WTC11 (cell line): Measurements from ENCODE around the gene OTOS. TPM values are rescaled to one million over a fixed set of nuclear protein-coding genes. Genes with fewer than 3 reads are reported as not detected.

Experiments used
- ATAC-seq: fragments of 200-7000 bp; cut with Tn5 transposase; 2 replicates; pipeline ENCODE4 v1.10.0; 2021; ENCODE audit warnings: mild to moderate bottlenecking, moderate library complexity
- CTCF ChIA-PET: fragments of 300-600 bp; sonication (Branson Sonifier 250); formaldehyde crosslinking; loops from one replicate; lab custom pipeline; 2021; ENCODE audit warnings: antibody characterized with exemption; lab: Charles Lee
- POLR2A ChIA-PET: fragments of 350-600 bp; sonication (Branson Sonifier 250); formaldehyde crosslinking; loops from one replicate; lab custom pipeline; 2021; ENCODE audit warnings: antibody characterized with exemption; lab: Charles Lee
- DNase-seq: peaks from one replicate; pipeline ENCODE4 v3.0.0; 2021; ENCODE audit warnings: low spot score
- H3K27ac Mint-ChIP-seq: 2 replicates; pipeline ENCODE4 v1.8.0; 2021; ENCODE audit warnings: mixed read lengths
- H3K27me3 Mint-ChIP-seq: 2 replicates; pipeline ENCODE4 v1.8.0; 2021; ENCODE audit warnings: low read depth, mild to moderate bottlenecking, moderate library complexity, mixed read lengths
- H3K36me3 Mint-ChIP-seq: 2 replicates; pipeline ENCODE4 v1.8.0; 2021; ENCODE audit warnings: mixed read lengths
- H3K4me1 Mint-ChIP-seq: 2 replicates; pipeline ENCODE4 v1.8.0; 2022; ENCODE audit warnings: mixed read lengths
- H3K4me3 Mint-ChIP-seq: 2 replicates; pipeline ENCODE4 v1.8.0; 2021; ENCODE audit warnings: mild to moderate bottlenecking, moderate library complexity, mixed read lengths
- H3K9me3 Mint-ChIP-seq: 2 replicates; pipeline ENCODE4 v1.8.0; 2021; ENCODE audit warnings: mixed read lengths
- AFF4 ChIP-seq: sonication (generic); formaldehyde crosslinking; IDR thresholded peaks from 2 replicates; pipeline ENCODE4 v1.8.1; 2023; ENCODE audit warnings: mild to moderate bottlenecking, missing genetic modification reagents, borderline replicate concordance
- CREM ChIP-seq: sonication (generic); formaldehyde crosslinking; IDR thresholded peaks from 2 replicates; pipeline ENCODE4 v1.8.1; 2022; ENCODE audit warnings: mild to moderate bottlenecking, missing genetic modification reagents, moderate library complexity
- E2F5 ChIP-seq: sonication (generic); formaldehyde crosslinking; IDR thresholded peaks from 2 replicates; pipeline ENCODE4 v1.8.1; 2022; ENCODE audit warnings: mild to moderate bottlenecking, moderate library complexity, missing genetic modification reagents
- IRF2 ChIP-seq: sonication (generic); formaldehyde crosslinking; IDR thresholded peaks from 2 replicates; pipeline ENCODE4 v1.8.0; 2022; ENCODE audit warnings: low read depth, missing genetic modification reagents, borderline replicate concordance
- MXD4 ChIP-seq: fragments of 250-450 bp; sonication (Bioruptor Pico); IDR thresholded peaks from 2 replicates; pipeline ENCODE4 v1.8.0; 2021; ENCODE audit warnings: mild to moderate bottlenecking, moderate library complexity, borderline replicate concordance
- NFATC4 ChIP-seq: fragments of 250-450 bp; sonication (Bioruptor Pico); IDR thresholded peaks from 2 replicates; pipeline ENCODE4 v1.9.0; 2021; ENCODE audit warnings: mild to moderate bottlenecking
- NFE2L1 ChIP-seq: sonication (generic); formaldehyde crosslinking; IDR thresholded peaks from 2 replicates; pipeline ENCODE4 v1.8.1; 2023; ENCODE audit warnings: missing genetic modification reagents
- OVOL2 ChIP-seq: fragments of 250-450 bp; sonication (Bioruptor Pico); IDR thresholded peaks from 2 replicates; pipeline ENCODE4 v1.9.0; 2021; ENCODE audit warnings: mild to moderate bottlenecking, borderline replicate concordance
- PRDM15 ChIP-seq: sonication (generic); formaldehyde crosslinking; IDR thresholded peaks from 2 replicates; pipeline ENCODE4 v1.8.0; 2022; ENCODE audit warnings: missing genetic modification reagents
- RELA ChIP-seq: sonication (generic); formaldehyde crosslinking; IDR thresholded peaks from 2 replicates; pipeline ENCODE4 v1.8.1; 2022; ENCODE audit warnings: missing genetic modification reagents, mild to moderate bottlenecking, borderline replicate concordance
- SMAD3 ChIP-seq: sonication (generic); formaldehyde crosslinking; IDR thresholded peaks from 2 replicates; pipeline ENCODE4 v1.8.0; 2022; ENCODE audit warnings: missing genetic modification reagents, mild to moderate bottlenecking, borderline replicate concordance
- TP53 ChIP-seq: sonication (generic); formaldehyde crosslinking; IDR thresholded peaks from 2 replicates; pipeline ENCODE4 v1.8.1; 2023; ENCODE audit warnings: mild to moderate bottlenecking, missing genetic modification reagents
- total RNA-seq: library from RNA; stranded (reverse); gene quantifications from 3 replicates; pipeline ENCODE4 v1.2.3, GENCODE V29; 2021
- TF ChIP-seq, protein P1 (sequence below): sonication (generic); formaldehyde crosslinking; IDR thresholded peaks from 2 replicates; pipeline ENCODE4 v1.8.1; 2023; ENCODE audit warnings: mild to moderate bottlenecking, missing genetic modification reagents, moderate library complexity
- TF ChIP-seq, protein P2 (sequence below): sonication (generic); formaldehyde crosslinking; IDR thresholded peaks from 2 replicates; pipeline ENCODE4 v1.8.1; 2023; ENCODE audit warnings: mild to moderate bottlenecking, moderate library complexity, missing genetic modification reagents

OTOS gene
- total RNA-seq, 1 experiment from 2014 or later: not detected

- peaks cover 8% of the 10 kb centered on the region for H3K4me1 Mint-ChIP-seq
- no peak for ATAC-seq
- TF ChIP-seq, protein P1, sequence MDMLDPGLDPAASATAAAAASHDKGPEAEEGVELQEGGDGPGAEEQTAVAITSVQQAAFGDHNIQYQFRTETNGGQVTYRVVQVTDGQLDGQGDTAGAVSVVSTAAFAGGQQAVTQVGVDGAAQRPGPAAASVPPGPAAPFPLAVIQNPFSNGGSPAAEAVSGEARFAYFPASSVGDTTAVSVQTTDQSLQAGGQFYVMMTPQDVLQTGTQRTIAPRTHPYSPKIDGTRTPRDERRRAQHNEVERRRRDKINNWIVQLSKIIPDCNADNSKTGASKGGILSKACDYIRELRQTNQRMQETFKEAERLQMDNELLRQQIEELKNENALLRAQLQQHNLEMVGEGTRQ (CRISPR knock-in tag): no peak
- no peak for TF ChIP-seq AFF4 (CRISPR knock-in tag)
- TF ChIP-seq CREM: no peak
- TF ChIP-seq NFE2L1 (CRISPR knock-in tag): no peak
- TF ChIP-seq, protein P2, sequence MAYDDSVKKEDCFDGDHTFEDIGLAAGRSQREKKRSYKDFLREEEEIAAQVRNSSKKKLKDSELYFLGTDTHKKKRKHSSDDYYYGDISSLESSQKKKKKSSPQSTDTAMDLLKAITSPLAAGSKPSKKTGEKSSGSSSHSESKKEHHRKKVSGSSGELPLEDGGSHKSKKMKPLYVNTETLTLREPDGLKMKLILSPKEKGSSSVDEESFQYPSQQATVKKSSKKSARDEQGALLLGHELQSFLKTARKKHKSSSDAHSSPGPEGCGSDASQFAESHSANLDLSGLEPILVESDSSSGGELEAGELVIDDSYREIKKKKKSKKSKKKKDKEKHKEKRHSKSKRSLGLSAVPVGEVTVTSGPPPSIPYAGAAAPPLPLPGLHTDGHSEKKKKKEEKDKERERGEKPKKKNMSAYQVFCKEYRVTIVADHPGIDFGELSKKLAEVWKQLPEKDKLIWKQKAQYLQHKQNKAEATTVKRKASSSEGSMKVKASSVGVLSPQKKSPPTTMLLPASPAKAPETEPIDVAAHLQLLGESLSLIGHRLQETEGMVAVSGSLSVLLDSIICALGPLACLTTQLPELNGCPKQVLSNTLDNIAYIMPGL (CRISPR knock-in tag): no peak
- TF ChIP-seq RELA (CRISPR knock-in tag): no peak
- no peak for TF ChIP-seq NFATC4 (CRISPR knock-in tag)
- no peak for TF ChIP-seq PRDM15
- TF ChIP-seq TP53 (CRISPR knock-in tag): no peak
- no peak for TF ChIP-seq MXD4 (CRISPR knock-in tag)
- no peak for TF ChIP-seq E2F5
- no peak for TF ChIP-seq OVOL2 (CRISPR knock-in tag)
- TF ChIP-seq IRF2 (CRISPR knock-in tag): no peak
- no peak for TF ChIP-seq SMAD3 (CRISPR knock-in tag)
- TF ChIP-seq, all 79 proteins: peak for 0
- Mint-ChIP-seq H3K9me3 (peaks cover 10% of the 10 kb centered on the region), H3K27ac (no peak overlapping the region), H3K36me3 (no peaks in the 10 kb centered on the region), H3K27me3 (no peaks in the 10 kb centered on the region), H3K4me3 (no peak overlapping the region)
- DNase-seq: no peak
- ChIA-PET CTCF (interaction anchor here (0.6 to 5.0 kb wide), 9 partner anchors 10 to 352 kb away, joined by 3 to 84 read pairs (median 4); no protein-coding TSS in a partner anchor), POLR2A (no interaction called here)
Measured at GRCh38 chr2:240144649-240145261, 4.3 kb upstream of the OTOS start.
